HEK293 (cell line): ENCODE data around the gene LIPA.

ENCODE experiments used
- CTCF ChIA-PET: fragments of 350-600 bp; formaldehyde crosslinking; extraction: SDS; loops from one replicate; lab custom pipeline; 2021; ENCODE audit warnings: antibody characterized with exemption; lab: Yijun Ruan, JAX
- POLR2A ChIA-PET: fragments of 300-600 bp; formaldehyde crosslinking; extraction: SDS; loops from one replicate; lab custom pipeline; 2020; ENCODE audit warnings: antibody characterized with exemption, inconsistent platforms; lab: Yijun Ruan, JAX
- H3K27ac ChIP-seq: fragments of 200-500 bp; sonication (Bioruptor generic); 2 replicates; pipeline ENCODE4 v1.5.1; 2014; ENCODE audit warnings: low read depth, low read length, control low read depth, inconsistent platforms; ENCODE audit errors: extremely low read depth
- H3K36me3 ChIP-seq, 2 experiments: fragments of 200-500 bp in 1 of 2; sonication (Bioruptor generic) in 1 of 2; 1 replicate in 1 of 2; 2 replicates in 1 of 2; pipeline ENCODE4 v1.5.1; 2014 to 2017; ENCODE audit warnings: inconsistent platforms in 2 of 2, low read length in 2 of 2; ENCODE audit not compliant: control insufficient read depth in 2 of 2, insufficient read depth in 1 of 2
- H3K4me1 ChIP-seq: fragments of 200-500 bp; sonication (Bioruptor generic); 2 replicates; pipeline ENCODE4 v1.5.1; 2014; ENCODE audit warnings: mild to moderate bottlenecking, low read length, inconsistent platforms; ENCODE audit not compliant: control insufficient read depth, insufficient read depth
- H3K4me3 ChIP-seq: 2 replicates; pipeline ENCODE4 v1.5.1; 2011; ENCODE audit warnings: low read depth, mild to moderate bottlenecking, control low read depth, low read length, moderate library complexity
- H3K9me3 ChIP-seq: fragments of 200-500 bp; sonication (Bioruptor generic); 2 replicates; pipeline ENCODE4 v1.5.1; 2014; ENCODE audit warnings: low read depth, low read length, inconsistent platforms; ENCODE audit not compliant: control insufficient read depth, insufficient read depth
- BCL11B ChIP-seq: fragments of 450-650 bp; formaldehyde crosslinking; IDR thresholded peaks from 2 replicates; pipeline ENCODE4 v1.5.1; 2016; ENCODE audit warnings: low read depth, missing biosample characterization, missing genetic modification characterization
- GLI4 ChIP-seq: fragments of 450-650 bp; formaldehyde crosslinking; IDR thresholded peaks from 2 replicates; pipeline ENCODE4 v1.5.1; 2016; ENCODE audit warnings: missing biosample characterization, missing genetic modification characterization
- PRDM1 ChIP-seq: fragments of 450-650 bp; formaldehyde crosslinking; IDR thresholded peaks from 2 replicates; pipeline ENCODE4; 2016; ENCODE audit warnings: missing biosample characterization, missing genetic modification characterization
- SP2 ChIP-seq: fragments of 450-650 bp; formaldehyde crosslinking; IDR thresholded peaks from 2 replicates; pipeline ENCODE4 v1.5.1; 2016; ENCODE audit warnings: missing biosample characterization, missing genetic modification characterization
- SP7 ChIP-seq: fragments of 450-650 bp; formaldehyde crosslinking; IDR thresholded peaks from 2 replicates; pipeline ENCODE4 v1.5.1; 2016; ENCODE audit warnings: missing biosample characterization, missing genetic modification characterization
- ZFP69B ChIP-seq: fragments of 450-650 bp; formaldehyde crosslinking; IDR thresholded peaks from 2 replicates; pipeline ENCODE4 v1.5.1; 2016; ENCODE audit warnings: missing biosample characterization, missing genetic modification characterization
- ZNF112 ChIP-seq: fragments of 450-650 bp; formaldehyde crosslinking; IDR thresholded peaks from 2 replicates; pipeline ENCODE4 v1.5.0; 2017; ENCODE audit warnings: missing biosample characterization, missing genetic modification characterization
- ZNF157 ChIP-seq: fragments of 450-650 bp; formaldehyde crosslinking; IDR thresholded peaks from 2 replicates; pipeline ENCODE4 v1.5.1; 2016; ENCODE audit warnings: missing biosample characterization, missing genetic modification characterization
- ZNF174 ChIP-seq: fragments of 450-650 bp; formaldehyde crosslinking; IDR thresholded peaks from 2 replicates; pipeline ENCODE4 v1.5.0; 2017; ENCODE audit warnings: missing biosample characterization, mild to moderate bottlenecking, missing genetic modification characterization
- ZNF223 ChIP-seq: fragments of 450-650 bp; formaldehyde crosslinking; IDR thresholded peaks from 2 replicates; pipeline ENCODE4 v1.5.1; 2016; ENCODE audit warnings: missing biosample characterization, missing genetic modification characterization
- ZNF302 ChIP-seq: fragments of 450-650 bp; formaldehyde crosslinking; IDR thresholded peaks from 2 replicates; pipeline ENCODE4 v1.5.1; 2016; ENCODE audit warnings: missing biosample characterization, missing genetic modification characterization, low read depth
- ZNF311 ChIP-seq: fragments of 450-650 bp; formaldehyde crosslinking; IDR thresholded peaks from 2 replicates; pipeline ENCODE4 v1.5.1; 2017; ENCODE audit warnings: missing biosample characterization, missing genetic modification characterization, borderline replicate concordance
- ZNF324 ChIP-seq: fragments of 450-650 bp; formaldehyde crosslinking; IDR thresholded peaks from 2 replicates; pipeline ENCODE4 v1.5.1; 2016; ENCODE audit warnings: missing biosample characterization, missing genetic modification characterization
- ZNF341 ChIP-seq: fragments of 450-650 bp; formaldehyde crosslinking; IDR thresholded peaks from 2 replicates; pipeline ENCODE4; 2016; ENCODE audit warnings: low read depth, missing biosample characterization, missing genetic modification characterization
- ZNF473 ChIP-seq: fragments of 450-650 bp; formaldehyde crosslinking; IDR thresholded peaks from 2 replicates; pipeline ENCODE4 v1.5.1; 2017; ENCODE audit warnings: missing biosample characterization, missing genetic modification characterization
- ZNF501 ChIP-seq: fragments of 450-650 bp; formaldehyde crosslinking; IDR thresholded peaks from 2 replicates; pipeline ENCODE4 v1.5.1; 2016; ENCODE audit warnings: missing biosample characterization, missing genetic modification characterization
- ZNF530 ChIP-seq: fragments of 450-650 bp; formaldehyde crosslinking; IDR thresholded peaks from 2 replicates; pipeline ENCODE4 v1.5.1; 2016; ENCODE audit warnings: low read depth, missing biosample characterization, missing genetic modification characterization
- ZNF549 ChIP-seq: fragments of 450-650 bp; IDR thresholded peaks from 2 replicates; pipeline ENCODE4 v1.5.1; 2018; ENCODE audit warnings: missing biosample characterization, missing genetic modification characterization, mild to moderate bottlenecking, inconsistent platforms, moderate library complexity
- ZNF629 ChIP-seq: fragments of 450-650 bp; formaldehyde crosslinking; IDR thresholded peaks from 2 replicates; pipeline ENCODE4 v1.5.1; 2017; ENCODE audit warnings: missing biosample characterization, missing genetic modification characterization
- ZNF658 ChIP-seq: fragments of 450-650 bp; formaldehyde crosslinking; IDR thresholded peaks from 2 replicates; pipeline ENCODE4; 2016; ENCODE audit warnings: missing biosample characterization, missing genetic modification characterization
- ZNF747 ChIP-seq: fragments of 450-650 bp; formaldehyde crosslinking; IDR thresholded peaks from 2 replicates; pipeline ENCODE4 v1.5.1; 2016; ENCODE audit warnings: missing biosample characterization, missing genetic modification characterization
- TF ChIP-seq, protein P1 (sequence below): fragments of 450-650 bp; formaldehyde crosslinking; IDR thresholded peaks from 2 replicates; pipeline ENCODE4 v1.5.1; 2016; ENCODE audit warnings: missing biosample characterization, missing genetic modification characterization
- TF ChIP-seq, protein P2 (sequence below): fragments of 450-650 bp; formaldehyde crosslinking; IDR thresholded peaks from 2 replicates; pipeline ENCODE4 v1.5.1; 2016; ENCODE audit warnings: missing biosample characterization, missing genetic modification characterization
- TF ChIP-seq, protein P3 (sequence below): fragments of 450-650 bp; formaldehyde crosslinking; IDR thresholded peaks from 2 replicates; pipeline ENCODE4 v1.5.1; 2016; ENCODE audit warnings: missing biosample characterization, missing genetic modification characterization
- TF ChIP-seq, protein P4 (sequence below): fragments of 450-650 bp; formaldehyde crosslinking; IDR thresholded peaks from 2 replicates; pipeline ENCODE4 v1.5.1; 2017; ENCODE audit warnings: missing biosample characterization, missing genetic modification characterization

The LIPA gene

DNA sequence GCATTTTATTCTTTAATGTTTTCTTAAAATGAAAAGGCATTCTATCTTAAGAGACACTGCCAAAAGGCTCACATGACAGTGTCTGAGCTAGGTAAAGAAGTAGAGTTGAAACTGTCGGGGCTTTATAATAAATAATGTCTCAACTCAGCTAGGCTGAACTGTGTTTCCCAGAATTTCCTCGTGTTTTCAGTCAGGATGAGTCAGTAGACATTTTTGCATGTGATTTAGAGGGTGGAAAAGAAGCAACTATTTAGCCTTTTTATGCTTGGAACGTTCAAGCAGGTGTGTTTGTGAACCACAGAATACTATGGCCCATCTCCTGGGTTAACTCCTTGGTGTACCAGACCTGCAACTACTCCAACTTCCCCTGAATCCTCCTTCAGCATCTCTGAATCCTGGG is 23.4 kb upstream of the LIPA start:
- ChIA-PET CTCF (no interaction called here), POLR2A (no interaction called here)
- Histone ChIP-seq H3K9me3 (no peaks in the 10 kb centered on the region), H3K4me1 (peaks cover 4% of the 10 kb centered on the region), H3K4me3 (no peak overlapping the region), H3K27ac (no peak overlapping the region), H3K36me3 (no peaks in the 10 kb centered on the region)
- TF ChIP-seq ZNF747 (no peak), PRDM1 (tag by site-specific recombination) (no peak), ZNF549 (tag by site-specific recombination) (no peak), ZNF629 (tag by site-specific recombination) (no peak), ZNF157 (tag by site-specific recombination) (no peak), GLI4 (tag by site-specific recombination) (no peak), ZNF473 (no peak), ZNF223 (tag by site-specific recombination) (no peak), ZNF112 (tag by site-specific recombination) (no peak), ZNF324 (tag by site-specific recombination) (no peak)
- TF ChIP-seq, protein P1, sequence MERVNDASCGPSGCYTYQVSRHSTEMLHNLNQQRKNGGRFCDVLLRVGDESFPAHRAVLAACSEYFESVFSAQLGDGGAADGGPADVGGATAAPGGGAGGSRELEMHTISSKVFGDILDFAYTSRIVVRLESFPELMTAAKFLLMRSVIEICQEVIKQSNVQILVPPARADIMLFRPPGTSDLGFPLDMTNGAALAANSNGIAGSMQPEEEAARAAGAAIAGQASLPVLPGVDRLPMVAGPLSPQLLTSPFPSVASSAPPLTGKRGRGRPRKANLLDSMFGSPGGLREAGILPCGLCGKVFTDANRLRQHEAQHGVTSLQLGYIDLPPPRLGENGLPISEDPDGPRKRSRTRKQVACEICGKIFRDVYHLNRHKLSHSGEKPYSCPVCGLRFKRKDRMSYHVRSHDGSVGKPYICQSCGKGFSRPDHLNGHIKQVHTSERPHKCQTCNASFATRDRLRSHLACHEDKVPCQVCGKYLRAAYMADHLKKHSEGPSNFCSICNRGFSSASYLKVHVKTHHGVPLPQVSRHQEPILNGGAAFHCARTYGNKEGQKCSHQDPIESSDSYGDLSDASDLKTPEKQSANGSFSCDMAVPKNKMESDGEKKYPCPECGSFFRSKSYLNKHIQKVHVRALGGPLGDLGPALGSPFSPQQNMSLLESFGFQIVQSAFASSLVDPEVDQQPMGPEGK (tag by site-specific recombination) = no peak

DNA sequence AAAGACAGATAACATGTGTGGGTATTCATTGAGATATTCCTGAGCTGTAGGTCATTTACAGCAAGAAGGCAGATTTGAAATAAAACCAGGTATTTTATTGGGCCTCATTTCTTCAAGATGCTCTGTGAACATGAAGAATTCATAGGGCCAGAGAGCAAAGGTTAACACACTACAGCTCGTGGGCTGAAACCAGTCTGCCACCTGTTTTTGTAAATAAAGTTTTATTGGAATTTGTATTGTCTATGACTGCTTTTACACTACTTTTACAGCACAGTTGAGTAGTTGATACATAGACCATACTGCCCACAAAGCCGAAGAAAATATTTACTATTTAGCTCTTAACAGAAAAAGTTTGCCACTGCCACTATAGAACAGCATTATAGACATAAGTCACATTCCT is 22.1 kb upstream of the LIPA start:
- Histone ChIP-seq H3K4me3 (no peak overlapping the region), H3K4me1 (peaks cover 4% of the 10 kb centered on the region), H3K36me3 (no peaks in the 10 kb centered on the region), H3K9me3 (no peaks in the 10 kb centered on the region), H3K27ac (no peak overlapping the region)
- CTCF ChIA-PET = interaction anchor here (0.5 to 0.8 kb wide), 3 partner anchors 56 to 1960 kb away, joined by 3 to 5 read pairs (median 4); no protein-coding TSS in a partner anchor
- TF ChIP-seq, protein P2, sequence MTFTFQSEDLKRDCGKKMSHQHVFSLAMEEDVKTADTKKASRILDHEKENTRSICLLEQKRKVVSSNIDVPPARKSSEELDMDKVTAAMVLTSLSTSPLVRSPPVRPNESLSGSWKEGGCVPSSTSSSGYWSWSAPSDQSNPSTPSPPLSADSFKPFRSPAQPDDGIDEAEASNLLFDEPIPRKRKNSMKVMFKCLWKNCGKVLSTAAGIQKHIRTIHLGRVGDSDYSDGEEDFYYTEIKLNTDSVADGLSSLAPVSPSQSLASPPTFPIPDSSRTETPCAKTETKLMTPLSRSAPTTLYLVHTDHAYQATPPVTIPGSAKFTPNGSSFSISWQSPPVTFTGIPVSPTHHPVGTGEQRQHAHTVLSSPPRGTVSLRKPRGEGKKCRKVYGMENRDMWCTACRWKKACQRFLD (tag by site-specific recombination) = no peak
- TF ChIP-seq, protein P3, sequence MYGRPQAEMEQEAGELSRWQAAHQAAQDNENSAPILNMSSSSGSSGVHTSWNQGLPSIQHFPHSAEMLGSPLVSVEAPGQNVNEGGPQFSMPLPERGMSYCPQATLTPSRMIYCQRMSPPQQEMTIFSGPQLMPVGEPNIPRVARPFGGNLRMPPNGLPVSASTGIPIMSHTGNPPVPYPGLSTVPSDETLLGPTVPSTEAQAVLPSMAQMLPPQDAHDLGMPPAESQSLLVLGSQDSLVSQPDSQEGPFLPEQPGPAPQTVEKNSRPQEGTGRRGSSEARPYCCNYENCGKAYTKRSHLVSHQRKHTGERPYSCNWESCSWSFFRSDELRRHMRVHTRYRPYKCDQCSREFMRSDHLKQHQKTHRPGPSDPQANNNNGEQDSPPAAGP (tag by site-specific recombination) = no peak
- TF ChIP-seq ZNF530 (tag by site-specific recombination) (no peak), ZNF658 (no peak), BCL11B (tag by site-specific recombination) (no peak), ZNF174 (tag by site-specific recombination) (no peak), ZFP69B (tag by site-specific recombination) (no peak), ZNF341 (tag by site-specific recombination) (no peak), ZNF302 (tag by site-specific recombination) (no peak), ZNF311 (tag by site-specific recombination) (no peak), ZNF501 (tag by site-specific recombination) (no peak), SP2 (tag by site-specific recombination) (no peak), SP7 (no peak)
- TF ChIP-seq, protein P4, sequence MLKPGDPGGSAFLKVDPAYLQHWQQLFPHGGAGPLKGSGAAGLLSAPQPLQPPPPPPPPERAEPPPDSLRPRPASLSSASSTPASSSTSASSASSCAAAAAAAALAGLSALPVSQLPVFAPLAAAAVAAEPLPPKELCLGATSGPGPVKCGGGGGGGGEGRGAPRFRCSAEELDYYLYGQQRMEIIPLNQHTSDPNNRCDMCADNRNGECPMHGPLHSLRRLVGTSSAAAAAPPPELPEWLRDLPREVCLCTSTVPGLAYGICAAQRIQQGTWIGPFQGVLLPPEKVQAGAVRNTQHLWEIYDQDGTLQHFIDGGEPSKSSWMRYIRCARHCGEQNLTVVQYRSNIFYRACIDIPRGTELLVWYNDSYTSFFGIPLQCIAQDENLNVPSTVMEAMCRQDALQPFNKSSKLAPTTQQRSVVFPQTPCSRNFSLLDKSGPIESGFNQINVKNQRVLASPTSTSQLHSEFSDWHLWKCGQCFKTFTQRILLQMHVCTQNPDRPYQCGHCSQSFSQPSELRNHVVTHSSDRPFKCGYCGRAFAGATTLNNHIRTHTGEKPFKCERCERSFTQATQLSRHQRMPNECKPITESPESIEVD (tag by site-specific recombination) = no peak
- POLR2A ChIA-PET = no interaction called here
